Heart left ventricle (tissue), 16 donors: ENCODE results near the gene AGFG2. TPM values are rescaled to one million over a fixed set of nuclear protein-coding genes. Genes with fewer than 3 reads are reported as not detected.

Source experiments
- ATAC-seq, 4 donors: fragments of 200-7000 bp; cut with Tn5 transposase; one replicate each; pipeline ENCODE4 v1.9.1; 2020 to 2022; ENCODE audit warnings: moderate library complexity in 4 of 4, mild to moderate bottlenecking in 3 of 4, moderate number of reproducible peaks in 1 of 4
- DNase-seq, 5 donors: peaks; one replicate each; pipeline ENCODE4 v3.0.0-alpha.2; 2020
- H3K27ac ChIP-seq, 12 donors: fragments of 200-600 bp; sonication (generic) in 4 of 12; one replicate each; pipeline versions ENCODE4 v1.5.0 to v1.8.0; 2016 to 2022; ENCODE audit warnings: mild to moderate bottlenecking in 2 of 12
- H3K27me3 ChIP-seq, 9 donors: fragments of 200-600 bp; sonication (generic) in 2 of 9; one replicate each; pipeline versions ENCODE4 v1.5.1 to v1.8.0; 2016 to 2022; ENCODE audit warnings: mild to moderate bottlenecking in 3 of 9
- H3K36me3 ChIP-seq, 9 donors: fragments of 200-600 bp; sonication (generic) in 2 of 9; one replicate each; pipeline versions ENCODE4 v1.5.0 to v1.8.0; 2018 to 2022; ENCODE audit warnings: mild to moderate bottlenecking in 2 of 9
- H3K4me1 ChIP-seq, 12 donors: fragments of 200-600 bp; sonication (generic) in 4 of 12; one replicate each; pipeline versions ENCODE4 v1.5.0 to v1.8.0; 2016 to 2022; ENCODE audit warnings: mild to moderate bottlenecking in 3 of 12
- H3K4me3 ChIP-seq, 12 donors: fragments of 200-600 bp; sonication (generic) in 4 of 12; one replicate each; pipeline versions ENCODE4 v1.5.0 to v1.8.0; 2017 to 2022; ENCODE audit warnings: mild to moderate bottlenecking in 9 of 12, moderate library complexity in 4 of 12
- H3K9me3 ChIP-seq, 12 donors: fragments of 200-600 bp; sonication (generic) in 4 of 12; one replicate each; pipeline versions ENCODE4 v1.5.0 to v1.8.0; 2016 to 2022; ENCODE audit warnings: mild to moderate bottlenecking in 1 of 12
- CTCF ChIP-seq, 12 donors: fragments of 200-600 bp; sonication (generic) in 4 of 12; IDR thresholded peaks; one replicate each; pipeline versions ENCODE4 v1.5.0 to v1.8.0; 2018 to 2022; ENCODE audit warnings: antibody characterized with exemption in 12 of 12, mild to moderate bottlenecking in 5 of 12
- POLR2A ChIP-seq, 2 donors: fragments of 450-650 bp; IDR thresholded peaks; one replicate each; pipeline ENCODE4 v1.6.1; 2017; ENCODE audit warnings: antibody characterized with exemption in 2 of 2, mild to moderate bottlenecking in 2 of 2, moderate library complexity in 2 of 2
- WGBS, 4 donors: extraction: QIAGEN DNeasy Blood & Tissue Kit in 2 of 4; methylation state at CpG; one replicate each; pipeline versions ENCODE4 v1.1.5 to v1.1.7; 2013 to 2018; 5-methylcytosine and 5-hydroxymethylcytosine counted together
- intact Hi-C, 10 donors: fragments of 100-400 bp; cut with DNase I; formaldehyde crosslinking; loops; one replicate each; pipeline versions ENCODE4 v1.11.1 to v1.14.2; 2022
- polyA plus RNA-seq, 2 donors: library from polyadenylated mRNA; stranded (reverse); fragments of 200-250 nt; gene quantifications; one replicate each; pipeline ENCODE4 v1.2.3, GENCODE V29; 2013
- total RNA-seq, 9 donors: library from RNA; depleted of rRNA in 2 of 9; stranded (reverse); fragments of >200 nt in 2 of 9; fragmentation: NEBNext Ultra II Directional in 3 of 9; extraction: Animal tissue kit (Norgen Biotek cat#: 25700) in 3 of 9; gene quantifications; one replicate each; pipeline versions ENCODE4 v1.1.0 to v1.2.4, GENCODE V29; 2016 to 2023
- donor health status: ischemic (EF 13 %, LVEDD 7.1; RV severe dilation, severe dysfunction).
- donor health status: healthy with polysubstance abuse.
- donor health status: DM: no; HTN: yes; CAD: no.
- donor health status: DM: no; HTN: no; CAD: no.
- donor health status: ischemic (EF 25% LVEDD 6.9; RV normal size, moderate dysfunction).
- donor health status: ischemic (EF 25% LVEDD 5.7; RV mildly dilated, moderate dysfunction).
- donor health status: healthy.
- donor health status: DM: yes; HTN: yes; CAD: no.
- donor health status: ischemic (EF 35%, LVEDD 5.7; RV mildly dilated, moderate dysfunction).
- donor health status: nonischemic (EF 11% LVEDD 7.7; RV severe dilation, severe dysfunction).
- donor health status: DM: yes; HTN: yes; CAD: no.
- donor health status: PGD.
- donor health status: ischemic (EF 29% LVEDD 5.4; RV normal size, mild dysfunction).
- donor health status: nonischemic (EF 23%, LVEDD 6.1; RV moderate dilation, normal function).

AGFG2 gene
- total and polyA plus RNA-seq, 11 donors = 12.5 to 36.9 (median 30.8) TPM

- H3K27ac ChIP-seq = peak overlapping the region; percentile 17 to 98 (median 92)
- intact Hi-C loops = loop anchor here in 7 of 10 donors (1.0 to 10.0 kb wide), 8 partner anchors 26 to 79 kb away; partner anchors contain the start of genes GNB2 (in 4 of the 7), GIGYF1 (in 3 of the 7), FBXO24 (in 2 of the 7) and LRCH4 (in 2 of the 7)
- ATAC-seq = peak in 1 of 4 donors; percentile 11
Measured at GRCh38 chr7:100612730-100613390, 73.9 kb downstream of the AGFG2 start.

GRCh38 chr7:100613412-100614175 lies 74.6 kb downstream of the AGFG2 start:
- Histone ChIP-seq H3K27ac (no peak overlapping the region), H3K27me3 (no peaks in the 10 kb centered on the region), H3K36me3 (peaks cover 0 to 14% (median 0%) of the 10 kb centered on the region in 9 donors), H3K9me3 (no peaks in the 10 kb centered on the region), H3K4me3 (peak overlapping the region in 7 of 12 donors; percentile 69 to 90 (median 77)), H3K4me1 (peaks cover 0 to 24% (median 12%) of the 10 kb centered on the region in 12 donors)
- intact Hi-C loops = loop anchor here in 7 of 10 donors (1.0 to 10.0 kb wide), 6 partner anchors 27 to 79 kb away; partner anchors contain the start of genes GIGYF1 (in 3 of the 7), GNB2 (in 2 of the 7), AGFG2 (in 1 of the 7) and FBXO24 (in 1 of the 7)
- no peak for ATAC-seq
- 88 to 93% (median 91%) methylated on average over 13 of the region's 13 CpGs for WGBS, 4 donors
- TF ChIP-seq POLR2A (IDR thresholded peaks at IDR 0.05) (no peak), CTCF (IDR thresholded peaks at IDR 0.05) (no peak)
- no peak for DNase-seq

More at GRCh38 chr7:100612730-100613390, 73.9 kb downstream of the AGFG2 start:
- no peak for TF ChIP-seq POLR2A (IDR thresholded peaks at IDR 0.05)
- peak in 1 of 12 donors; percentile 7 for TF ChIP-seq CTCF (IDR thresholded peaks at IDR 0.05)
- Histone ChIP-seq H3K36me3 (peaks cover 0 to 14% (median 0%) of the 10 kb centered on the region in 9 donors), H3K27me3 (no peaks in the 10 kb centered on the region), H3K4me1 (peaks cover 0 to 24% (median 12%) of the 10 kb centered on the region in 12 donors), H3K4me3 (peak overlapping the region; percentile 54 to 90 (median 76)), H3K9me3 (no peaks in the 10 kb centered on the region)
- DNase-seq = no peak
- WGBS, 4 donors = 4 to 8% (median 5%) methylated on average over 12 to 29 of the region's 29 CpGs

- peaks cover 0 to 24% (median 12%) of the 10 kb centered on the region in 12 donors for H3K4me1 ChIP-seq
- intact Hi-C loops = loop anchor here in 4 of 10 donors (5.0 to 10.0 kb wide), 3 partner anchors 58 to 78 kb away; partner anchors contain the start of genes GIGYF1 (in 3 of the 4) and GNB2 (in 2 of the 4)
- peaks cover 0 to 14% (median 0%) of the 10 kb centered on the region in 9 donors for H3K36me3 ChIP-seq
- ATAC-seq (no peak), DNase-seq (no peak)
- H3K27ac ChIP-seq = no peak overlapping the region
- TF ChIP-seq POLR2A (IDR thresholded peaks at IDR 0.05) (no peak), CTCF (IDR thresholded peaks at IDR 0.05) (no peak)
- no peaks in the 10 kb centered on the region for H3K9me3 ChIP-seq
- 79 to 95% (median 90%) methylated on average over 6 of the region's 6 CpGs for WGBS, 4 donors
- H3K27me3 ChIP-seq = no peaks in the 10 kb centered on the region
- no peak overlapping the region for H3K4me3 ChIP-seq
Measured at GRCh38 chr7:100614308-100614861, 75.4 kb downstream of the AGFG2 start.

Other genes with a start within 250 kb of the AGFG2 start
- gene SPDYE3, start 231.5 kb upstream of the AGFG2 start, total RNA-seq = not detected
- gene SPDYE3, start 231.5 kb upstream of the AGFG2 start, polyA plus RNA-seq = under 1 TPM; 0.03 to 0.15 TPM
- gene PILRB, start 181.1 kb upstream of the AGFG2 start, total RNA-seq = 10 to 100 TPM in 4 of 9 donors, 1 to 10 TPM in 5; 6.2 to 15.1 (median 10.0) TPM
- 10 to 100 TPM in 1 of 2 donors, 1 to 10 TPM in 1; 8.7 to 24.2 TPM for gene PILRB, start 181.1 kb upstream of the AGFG2 start, polyA plus RNA-seq
- gene PILRA, start 165.7 kb upstream of the AGFG2 start, total RNA-seq = 10 to 100 TPM in 2 of 9 donors, 1 to 10 TPM in 6, under 1 TPM in 1; 0.69 to 30.5 (median 3.4) TPM
- 1 to 10 TPM; 1.8 to 2.5 TPM for gene PILRA, start 165.7 kb upstream of the AGFG2 start, polyA plus RNA-seq
- 1 to 10 TPM; 2.8 to 6.2 (median 3.7) TPM for gene ZCWPW1, start 110.5 kb upstream of the AGFG2 start, total RNA-seq
- 1 to 10 TPM; 5.1 to 6.4 TPM for gene ZCWPW1, start 110.5 kb upstream of the AGFG2 start, polyA plus RNA-seq
- gene MEPCE, start 109.4 kb upstream of the AGFG2 start, total RNA-seq = 10 to 100 TPM; 15.8 to 30.3 (median 21.5) TPM
- 10 to 100 TPM; 14.6 to 24.5 TPM for gene MEPCE, start 109.4 kb upstream of the AGFG2 start, polyA plus RNA-seq
- gene PPP1R35, start 102.7 kb upstream of the AGFG2 start, total RNA-seq = 10 to 100 TPM in 8 of 9 donors, 1 to 10 TPM in 1; 9.6 to 26.8 (median 12.4) TPM
- gene PPP1R35, start 102.7 kb upstream of the AGFG2 start, polyA plus RNA-seq = 10 to 100 TPM; 17.7 to 28.4 TPM
- under 1 TPM in 5 of 9 donors, not detected in 4; 0.27 to 0.77 (median 0.39) TPM for gene SPACDR, start 74.9 kb upstream of the AGFG2 start, total RNA-seq
- under 1 TPM; 0.61 to 0.78 TPM for gene SPACDR, start 74.9 kb upstream of the AGFG2 start, polyA plus RNA-seq
- gene TSC22D4, start 60.0 kb upstream of the AGFG2 start, total RNA-seq = 10 to 100 TPM; 41.8 to 55.5 (median 49.0) TPM
- gene TSC22D4, start 60.0 kb upstream of the AGFG2 start, polyA plus RNA-seq = 10 to 100 TPM; 42.2 to 47.0 TPM
- 1 to 10 TPM in 1 of 9 donors, under 1 TPM in 5, not detected in 3; 0.16 to 1.1 (median 0.35) TPM for gene NYAP1, start 55.3 kb upstream of the AGFG2 start, total RNA-seq
- gene NYAP1, start 55.3 kb upstream of the AGFG2 start, polyA plus RNA-seq = under 1 TPM; 0.42 to 0.50 TPM
- gene SAP25, start 34.7 kb downstream of the AGFG2 start, total RNA-seq = 1 to 10 TPM in 2 of 9 donors, under 1 TPM in 3, not detected in 4; 0.35 to 2.3 (median 0.72) TPM
- gene SAP25, start 34.7 kb downstream of the AGFG2 start, polyA plus RNA-seq = under 1 TPM; 0.30 to 0.65 TPM
- gene LRCH4, start 46.9 kb downstream of the AGFG2 start, total RNA-seq = 10 to 100 TPM; 18.5 to 46.6 (median 29.2) TPM
- gene LRCH4, start 46.9 kb downstream of the AGFG2 start, polyA plus RNA-seq = 10 to 100 TPM; 34.1 to 42.0 TPM
- gene FBXO24, start 47.1 kb downstream of the AGFG2 start, total RNA-seq = under 1 TPM in 6 of 9 donors, not detected in 3; 0.11 to 0.75 (median 0.48) TPM
- gene FBXO24, start 47.1 kb downstream of the AGFG2 start, polyA plus RNA-seq = under 1 TPM in 1 of 2 donors, not detected in 1; 0.14 TPM
- 10 to 100 TPM; 15.7 to 68.1 (median 28.3) TPM for gene PCOLCE, start 63.2 kb downstream of the AGFG2 start, total RNA-seq
- 10 to 100 TPM; 33.5 to 35.4 TPM for gene PCOLCE, start 63.2 kb downstream of the AGFG2 start, polyA plus RNA-seq
- 10 to 100 TPM in 5 of 9 donors, 1 to 10 TPM in 4; 6.7 to 13.8 (median 10.4) TPM for gene MOSPD3, start 73.3 kb downstream of the AGFG2 start, total RNA-seq
- 10 to 100 TPM; 10.4 to 12.3 TPM for gene MOSPD3, start 73.3 kb downstream of the AGFG2 start, polyA plus RNA-seq
- gene TFR2, start 102.3 kb downstream of the AGFG2 start, total RNA-seq = under 1 TPM in 4 of 9 donors, not detected in 5; 0.15 to 0.59 (median 0.45) TPM
- under 1 TPM; 0.08 to 0.37 TPM for gene TFR2, start 102.3 kb downstream of the AGFG2 start, polyA plus RNA-seq
- not detected for gene ACTL6B, start 117.2 kb downstream of the AGFG2 start, total RNA-seq
- not detected for gene ACTL6B, start 117.2 kb downstream of the AGFG2 start, polyA plus RNA-seq
- 100 to 1,000 TPM in 7 of 9 donors, 10 to 100 TPM in 2; 94.8 to 188 (median 122) TPM for gene GNB2, start 134.5 kb downstream of the AGFG2 start, total RNA-seq
- 100 to 1,000 TPM in 1 of 2 donors, 10 to 100 TPM in 1; 48.0 to 199 TPM for gene GNB2, start 134.5 kb downstream of the AGFG2 start, polyA plus RNA-seq
- 10 to 100 TPM; 14.1 to 31.7 (median 23.2) TPM for gene GIGYF1, start 155.0 kb downstream of the AGFG2 start, total RNA-seq
- 10 to 100 TPM; 12.9 to 23.8 TPM for gene GIGYF1, start 155.0 kb downstream of the AGFG2 start, polyA plus RNA-seq
- gene POP7, start 166.9 kb downstream of the AGFG2 start, total RNA-seq = 10 to 100 TPM; 24.1 to 41.3 (median 28.9) TPM
- 10 to 100 TPM; 42.1 to 62.4 TPM for gene POP7, start 166.9 kb downstream of the AGFG2 start, polyA plus RNA-seq
- not detected for gene EPO, start 181.3 kb downstream of the AGFG2 start, total RNA-seq
- not detected for gene EPO, start 181.3 kb downstream of the AGFG2 start, polyA plus RNA-seq
- gene ZAN, start 194.4 kb downstream of the AGFG2 start, total RNA-seq = not detected
- not detected for gene ZAN, start 194.4 kb downstream of the AGFG2 start, polyA plus RNA-seq